Measurements from ENCODE around the gene ARGFX. TPM values are rescaled to one million over a fixed set of nuclear protein-coding genes. Genes with fewer than 3 reads are reported as not detected.

Gene ARGFX
- total and polyA plus RNA-seq, 2 of the 13 experiments (the other 11 are each of a cell fraction or from before 2014, with no cell fraction given) = not detected

- TF ChIP-seq SOX13 (IDR thresholded peaks at IDR 0.05) (no peak), SOX13 (CRISPR knock-in tag; conservative IDR thresholded peaks at IDR 0.05 in 1 of 2, IDR thresholded peaks at IDR 0.05 in 1 of 2) (no peak), ATF1 (CRISPR knock-in tag; IDR thresholded peaks at IDR 0.05) (no peak), ZSCAN20 (CRISPR knock-in tag; IDR thresholded peaks at IDR 0.05; ENCODE audit: borderline replicate concordance) (peak; percentile 85; the same call in 1 of the 2 replicates), ZNF317 (CRISPR knock-in tag; IDR thresholded peaks at IDR 0.05) (no peak), FOSL2 (CRISPR knock-in tag; IDR thresholded peaks at IDR 0.05) (peak; percentile 25; the same call in 1 of the 2 replicates), ZNF232 (CRISPR knock-in tag; IDR thresholded peaks at IDR 0.05; ENCODE audit: borderline replicate concordance) (0 out of 2 replicates have a peak, but pooled peaks have one; percentile 45), SOX5 (CRISPR knock-in tag; IDR thresholded peaks at IDR 0.05; ENCODE audit: borderline replicate concordance) (no peak), HMG20B (CRISPR knock-in tag; conservative IDR thresholded peaks at IDR 0.05) (no peak), SMAD9 (CRISPR knock-in tag; IDR thresholded peaks at IDR 0.05) (no peak), BORCS8-MEF2B (CRISPR knock-in tag; IDR thresholded peaks at IDR 0.05) (peak; percentile 84), ATF7-NPFF (CRISPR knock-in tag; IDR thresholded peaks at IDR 0.05; ENCODE audit: low read depth) (peak; percentile 68), ZNF549 (CRISPR knock-in tag; IDR thresholded peaks at IDR 0.05) (no peak), ONECUT2 (CRISPR knock-in tag; IDR thresholded peaks at IDR 0.05) (no peak), ZSCAN31 (CRISPR knock-in tag; IDR thresholded peaks at IDR 0.05; ENCODE audit: low read depth) (no peak), AKNA (CRISPR knock-in tag; IDR thresholded peaks at IDR 0.05; ENCODE audit: borderline replicate concordance) (0 out of 2 replicates have a peak, but pooled peaks have one; percentile 45), REXO4 (CRISPR knock-in tag; IDR thresholded peaks at IDR 0.05; ENCODE audit: borderline replicate concordance) (no peak), ZBTB8A (CRISPR knock-in tag; IDR thresholded peaks at IDR 0.05; ENCODE audit: borderline replicate concordance, low read depth) (no peak), PREB (CRISPR knock-in tag; IDR thresholded peaks at IDR 0.05) (no peak), KDM4B (CRISPR knock-in tag; IDR thresholded peaks at IDR 0.05) (no peak), ZFP37 (CRISPR knock-in tag; IDR thresholded peaks at IDR 0.05; ENCODE audit: borderline replicate concordance) (no peak), KDM5B (CRISPR knock-in tag; IDR thresholded peaks at IDR 0.05; ENCODE audit: borderline replicate concordance) (peak; percentile 21; the same call in 1 of the 2 replicates), ZNF331 (CRISPR knock-in tag; IDR thresholded peaks at IDR 0.05) (0 out of 2 replicates have a peak, but pooled peaks have one; percentile 37), ZNF501 (CRISPR knock-in tag; IDR thresholded peaks at IDR 0.05) (peak; percentile 74), ZNF296 (CRISPR knock-in tag; conservative IDR thresholded peaks at IDR 0.05) (no peak), ZNF33A (CRISPR knock-in tag; IDR thresholded peaks at IDR 0.05; ENCODE audit: borderline replicate concordance) (no peak)
These were observed 21.9 kb upstream of the ARGFX start, which contains the start of gene POLQ (continued) for GRCh38 chr3:121545574-121546455.

Measured in HepG2 (cell line).